ENCODE results near the gene TMPRSS9. TPM values are rescaled to one million over a fixed set of nuclear protein-coding genes. Genes with fewer than 3 reads are reported as not detected.

Gene TMPRSS9
- total and polyA plus RNA-seq, 2 of the 13 experiments (the other 11 are each of a cell fraction or from before 2014, with no cell fraction given), result 2.5 to 5.2 TPM

- TF ChIP-seq RBM39 (IDR thresholded peaks at IDR 0.05; ENCODE audit: low read depth, low read length, poor library complexity, severe bottlenecking), result no peak
- TF ChIP-seq ATAD3A (CRISPR knock-in tag; IDR thresholded peaks at IDR 0.05), result no peak
- TF ChIP-seq RNF219 (CRISPR knock-in tag; IDR thresholded peaks at IDR 0.05), result no peak
- no peak for TF ChIP-seq ZNF136 (CRISPR knock-in tag; IDR thresholded peaks at IDR 0.05; ENCODE audit: low read depth)
- no peak for TF ChIP-seq ZIK1 (CRISPR knock-in tag; IDR thresholded peaks at IDR 0.05; ENCODE audit: borderline replicate concordance, low read depth)
- no peak for TF ChIP-seq ELF4 (CRISPR knock-in tag; IDR thresholded peaks at IDR 0.05; ENCODE audit: borderline replicate concordance)
- TF ChIP-seq ZNF251 (CRISPR knock-in tag; IDR thresholded peaks at IDR 0.05), result no peak
- TF ChIP-seq ZNF607 (CRISPR knock-in tag; IDR thresholded peaks at IDR 0.05; ENCODE audit: borderline replicate concordance), result no peak
- TF ChIP-seq CREBL2 (CRISPR knock-in tag; IDR thresholded peaks at IDR 0.05; ENCODE audit: borderline replicate concordance), result no peak
- TF ChIP-seq SKIL (CRISPR knock-in tag; IDR thresholded peaks at IDR 0.05; ENCODE audit: borderline replicate concordance), result peak; percentile 20; the same call in 1 of the 2 replicates
- TF ChIP-seq HNRNPK (IDR thresholded peaks at IDR 0.05; ENCODE audit: low read depth, low read length, poor library complexity, severe bottlenecking), result no peak
- TF ChIP-seq HMG20A (CRISPR knock-in tag; IDR thresholded peaks at IDR 0.05; ENCODE audit: borderline replicate concordance), result no peak
- TF ChIP-seq ARNT (IDR thresholded peaks at IDR 0.05), result no peak
- TF ChIP-seq SNRNP70 (IDR thresholded peaks at IDR 0.05; ENCODE audit: low read depth, low read length), result no peak
- TF ChIP-seq MAFF (IDR thresholded peaks at IDR 0.05; ENCODE audit: low read depth, low read length), result no peak
- no peak for TF ChIP-seq ZNF34 (CRISPR knock-in tag; IDR thresholded peaks at IDR 0.05; ENCODE audit: borderline replicate concordance)
- no peak for TF ChIP-seq DZIP1 (CRISPR knock-in tag; IDR thresholded peaks at IDR 0.05)
- no peak for TF ChIP-seq ISL2 (CRISPR knock-in tag; IDR thresholded peaks at IDR 0.05)
- no peak for TF ChIP-seq HNF1B (CRISPR knock-in tag; IDR thresholded peaks at IDR 0.05)
These were observed 98.0 kb downstream of the TMPRSS9 start (continued) for GRCh38 chr19:2458054-2458453.
